Activated T-cell treated with anti-CD3 and anti-CD28 coated beads, Interleukin-2, amount 50 U/mL, for 1 hour (primary cell): Measurements from ENCODE around the gene COL8A1.
"Not testable (repeated sequence)": the region's sequence is repeated elsewhere in the genome, so short reads cannot be mapped to it uniquely, and the experiment has no call there.

Source experiments
- DNase-seq: peaks from one replicate; pipeline ENCODE4 v3.0.0-alpha.2; 2020

The COL8A1 gene

DNA sequence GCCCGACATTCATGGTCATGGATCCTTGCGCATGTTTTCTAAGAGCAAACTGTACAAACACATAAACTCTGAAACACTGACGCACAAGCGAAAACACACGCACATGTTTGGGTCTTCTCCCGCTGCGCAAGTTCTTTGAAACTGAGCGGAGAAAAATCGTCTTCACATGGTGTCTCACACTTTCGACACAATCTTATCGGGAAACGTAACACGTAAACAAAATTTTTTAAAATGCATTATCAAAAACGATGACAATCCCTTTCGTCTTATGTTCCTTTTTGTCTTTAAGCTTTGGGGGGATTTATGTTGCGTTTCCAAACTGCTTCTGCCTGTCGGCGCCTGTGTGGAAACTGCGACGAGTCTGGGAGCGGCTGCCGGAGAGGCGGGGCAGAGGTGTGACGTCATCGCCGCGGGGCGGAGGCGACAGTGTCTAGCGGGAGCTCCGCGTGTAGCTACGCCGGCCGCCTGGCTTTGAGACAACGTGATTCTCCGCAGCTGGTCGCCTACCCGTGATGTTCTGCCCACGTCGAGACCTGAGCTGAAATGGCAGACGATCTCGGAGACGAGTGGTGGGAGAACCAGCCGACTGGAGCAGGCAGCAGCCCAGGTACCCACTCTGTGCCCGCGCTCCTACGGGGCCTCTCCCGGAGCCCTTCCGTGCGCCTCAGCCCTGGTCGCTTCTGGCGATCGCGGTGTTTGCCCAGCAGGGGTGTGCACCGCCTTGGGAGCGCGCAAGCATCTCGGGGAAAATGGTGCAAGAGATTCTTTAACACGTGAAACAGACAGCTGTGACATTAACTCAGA is 179.2 kb downstream of the COL8A1 start, which contains the start of gene CMSS1:
CMSS1 (plus strand) TSS at position 426 of the 804 bp plus-strand sequence.
- DNase-seq, result peak; percentile 98

DNA sequence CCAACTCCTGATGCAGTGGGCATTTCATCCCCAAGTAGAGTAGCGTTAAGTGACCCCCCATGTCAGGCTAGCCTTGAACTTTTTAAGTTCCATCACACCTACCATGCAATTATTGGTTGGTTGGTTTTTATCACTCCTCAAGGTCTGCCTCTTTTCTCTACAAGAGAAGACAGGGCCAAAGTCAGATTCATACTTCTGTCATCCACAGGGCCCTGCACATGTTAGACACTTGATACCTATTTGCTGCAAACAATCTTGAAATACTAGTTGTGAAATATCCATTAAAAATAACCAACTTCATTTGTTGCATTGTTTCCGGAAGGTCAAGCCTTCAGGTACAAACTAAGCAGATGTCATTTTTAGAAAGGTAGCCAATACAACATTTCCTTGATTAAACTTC is 180.4 kb downstream of the COL8A1 start:
- DNase-seq, result no peak

DNA sequence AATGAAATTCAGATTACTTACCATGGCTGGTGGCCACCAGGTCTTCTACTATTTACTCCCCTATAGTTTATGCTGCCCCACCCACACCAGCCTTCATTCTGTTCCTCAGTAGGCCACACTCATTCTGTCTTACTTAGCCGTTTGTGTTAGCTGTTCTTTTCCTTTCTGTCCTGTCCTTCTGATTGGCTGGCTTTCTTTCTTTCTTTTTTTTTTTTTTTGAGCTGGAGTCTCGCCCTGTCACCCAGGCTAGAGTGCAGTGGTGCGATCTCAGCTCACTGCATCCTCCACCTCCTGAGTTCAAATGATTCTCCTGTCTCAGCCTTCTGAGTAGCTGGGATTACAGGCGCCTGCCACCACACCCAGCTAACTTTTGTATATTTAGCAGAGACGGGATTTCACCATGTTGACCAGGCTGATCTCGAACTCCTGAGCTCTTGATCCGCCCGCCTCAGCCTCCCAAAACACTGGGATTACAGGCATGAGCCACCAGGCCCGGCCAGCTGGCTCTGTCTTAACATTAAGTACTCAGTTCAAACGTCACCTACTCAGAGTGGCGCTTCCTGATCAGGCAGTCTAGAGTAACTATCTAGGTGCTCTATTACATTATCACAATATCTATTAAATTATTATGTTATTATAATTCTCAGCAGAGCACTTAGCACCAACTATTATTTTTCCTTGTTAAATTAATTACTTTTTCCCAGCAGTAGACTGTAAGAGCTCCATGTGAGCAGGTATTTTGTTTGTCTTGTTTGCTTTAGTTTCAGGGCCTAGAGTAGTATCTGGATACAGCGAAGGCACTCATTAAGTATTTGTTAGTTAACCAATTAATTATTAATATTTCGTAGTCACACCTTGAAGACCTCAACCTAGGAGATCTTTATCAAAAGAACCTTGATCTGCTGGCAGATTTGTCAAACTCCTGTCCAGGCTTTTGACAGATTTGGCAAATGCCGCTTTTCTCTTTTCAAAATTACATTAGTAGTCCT is 185.6 kb downstream of the COL8A1 start:
- no peak for DNase-seq

DNA sequence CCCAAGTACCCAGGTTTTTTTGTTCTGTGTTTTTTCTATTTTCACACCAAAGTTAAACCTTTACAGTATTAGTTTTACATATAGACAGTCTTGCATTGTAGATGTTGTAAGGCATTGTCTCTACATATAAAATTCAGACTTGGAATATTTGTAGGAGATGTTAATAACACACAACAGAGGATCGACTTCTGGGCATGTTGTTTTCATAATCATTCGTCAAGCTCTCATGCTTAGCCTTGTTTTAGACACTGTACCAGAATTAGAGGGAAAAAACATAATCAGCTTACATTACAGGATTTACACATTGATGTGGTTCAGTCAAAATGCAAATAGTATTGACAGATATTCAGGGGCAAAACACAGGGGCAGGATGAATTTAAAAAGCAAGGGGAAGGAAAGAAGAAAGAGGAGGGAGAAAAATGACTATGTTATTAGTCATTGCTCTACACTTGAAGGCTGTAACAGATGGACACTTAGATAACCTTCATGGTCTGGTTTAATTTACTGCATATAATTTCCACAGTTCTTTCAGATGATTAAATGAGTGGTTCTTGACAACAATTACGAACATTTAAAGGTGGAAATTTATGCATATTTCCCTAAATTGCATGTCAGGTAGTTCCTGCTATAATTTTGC is 186.7 kb downstream of the COL8A1 start:
- DNase-seq, result no peak

DNA sequence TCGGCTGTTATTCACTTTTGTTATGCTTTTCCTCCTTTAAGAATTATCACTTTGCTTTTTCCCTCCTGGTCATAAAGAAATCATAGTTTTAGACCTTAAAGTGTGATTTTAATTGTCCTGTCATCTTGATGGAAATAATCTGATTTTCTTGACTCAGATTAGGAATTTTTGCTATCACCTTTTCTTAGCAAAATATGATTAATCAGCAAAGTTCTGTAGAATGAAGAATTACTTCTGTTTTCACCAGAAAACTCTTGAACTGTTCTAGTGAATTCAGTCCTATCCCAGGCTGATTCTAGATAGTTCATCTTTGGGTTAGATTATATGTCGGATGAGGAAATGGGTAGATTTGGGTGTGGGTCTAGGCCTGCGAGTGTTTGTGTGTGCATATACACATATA is 191.4 kb downstream of the COL8A1 start:
- no peak for DNase-seq

DNA sequence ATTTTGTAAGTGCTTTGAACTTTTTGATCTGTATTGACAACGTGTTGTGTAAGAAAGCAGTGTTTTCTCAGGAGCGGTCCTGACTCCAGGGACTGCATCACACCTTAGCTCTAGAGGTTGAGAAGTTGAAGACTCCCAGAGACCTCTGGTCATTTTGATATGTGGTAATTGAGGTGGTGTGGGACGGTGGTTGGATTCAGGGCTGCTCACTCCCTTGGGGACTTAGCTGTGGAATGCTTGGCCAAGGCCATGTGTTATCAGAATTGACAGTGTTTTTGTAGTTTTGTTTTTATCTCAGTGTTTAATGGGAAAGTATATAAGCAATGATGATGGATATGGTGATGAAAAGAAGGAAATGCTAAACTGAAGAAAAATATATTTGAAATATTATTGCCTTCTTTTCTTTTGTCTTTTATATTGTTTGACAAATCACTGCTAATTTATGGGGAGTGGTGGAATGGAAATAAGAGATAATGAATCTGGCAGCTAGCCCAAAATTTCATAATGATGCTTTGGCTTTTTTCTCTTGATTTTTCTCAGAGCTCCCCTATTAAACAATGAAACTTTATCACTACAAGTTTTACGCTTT is 195.3 kb downstream of the COL8A1 start:
- DNase-seq, result no peak

DNA sequence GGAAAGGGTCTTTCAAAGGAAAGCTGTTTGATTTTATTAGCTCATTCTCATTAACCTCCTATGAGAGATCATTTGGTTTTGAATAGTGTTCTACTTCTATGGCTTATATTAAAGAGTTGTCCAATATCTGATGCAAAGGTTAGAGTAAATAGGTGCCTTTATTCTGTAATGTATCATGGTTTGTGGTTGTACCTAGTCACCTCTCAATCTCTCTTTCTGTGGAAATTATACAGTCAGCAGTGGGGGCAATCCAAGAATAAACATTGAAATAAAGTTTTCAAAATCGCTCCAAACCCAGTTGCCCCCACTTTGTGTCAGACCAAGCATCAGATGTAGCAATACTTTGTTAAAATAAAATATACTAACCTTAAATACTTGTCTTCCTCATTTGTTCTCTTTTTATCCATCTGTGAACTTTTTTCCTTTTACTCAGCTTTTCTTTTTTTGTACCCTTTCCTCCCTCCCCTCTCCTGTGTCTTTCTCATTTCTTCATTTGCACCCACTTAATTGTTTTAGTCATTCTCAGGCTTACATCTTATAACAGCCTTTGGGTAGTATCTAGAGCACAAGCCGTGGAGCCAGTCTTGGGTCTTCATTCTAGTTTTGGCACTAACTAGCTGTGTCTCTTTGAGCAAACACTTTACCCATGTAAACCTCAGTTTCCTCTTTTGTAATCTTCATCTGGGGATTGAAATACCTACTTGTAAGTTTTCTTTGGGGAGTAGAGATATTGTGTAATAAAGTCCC is 196.0 kb downstream of the COL8A1 start:
- DNase-seq, result no peak

DNA sequence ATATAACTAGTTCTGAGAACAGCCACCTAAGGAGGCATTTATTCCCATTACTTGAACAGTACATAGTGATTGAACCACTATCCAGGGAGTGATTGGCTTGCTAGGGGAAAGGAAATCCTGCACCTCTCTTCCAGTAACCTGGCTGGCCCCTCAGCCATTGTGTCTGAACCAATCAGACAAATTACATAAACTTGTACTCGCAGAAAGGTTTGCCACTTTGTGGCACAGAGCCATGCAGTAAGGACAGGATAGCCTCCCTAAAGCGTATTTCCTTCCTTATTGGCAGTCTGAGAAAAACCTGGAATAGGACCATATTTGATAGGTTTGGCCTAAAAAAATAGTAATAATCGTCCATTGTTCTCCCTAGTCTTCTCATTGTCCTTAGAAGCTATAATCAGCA is 198.3 kb downstream of the COL8A1 start:
- no peak for DNase-seq

DNA sequence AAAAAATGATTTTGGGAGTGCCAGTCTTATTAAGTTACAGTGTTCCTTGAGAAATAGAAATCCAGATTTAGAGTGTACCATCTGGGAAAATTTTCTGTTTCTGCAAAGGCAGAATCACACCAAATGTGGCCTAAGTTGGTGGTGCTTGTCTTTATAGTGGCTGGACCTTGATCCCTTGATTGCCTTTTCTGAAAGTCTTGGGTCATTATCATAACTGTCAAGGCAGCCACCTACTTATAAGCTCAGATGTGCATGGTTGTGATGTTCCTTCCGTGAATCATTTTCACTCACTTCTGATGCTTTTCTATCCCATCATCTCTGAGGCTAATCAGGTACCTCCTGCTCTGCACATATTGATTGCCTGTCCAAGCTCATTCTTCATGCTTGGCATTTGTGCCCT is 199.3 kb downstream of the COL8A1 start:
- DNase-seq, result no peak

DNA sequence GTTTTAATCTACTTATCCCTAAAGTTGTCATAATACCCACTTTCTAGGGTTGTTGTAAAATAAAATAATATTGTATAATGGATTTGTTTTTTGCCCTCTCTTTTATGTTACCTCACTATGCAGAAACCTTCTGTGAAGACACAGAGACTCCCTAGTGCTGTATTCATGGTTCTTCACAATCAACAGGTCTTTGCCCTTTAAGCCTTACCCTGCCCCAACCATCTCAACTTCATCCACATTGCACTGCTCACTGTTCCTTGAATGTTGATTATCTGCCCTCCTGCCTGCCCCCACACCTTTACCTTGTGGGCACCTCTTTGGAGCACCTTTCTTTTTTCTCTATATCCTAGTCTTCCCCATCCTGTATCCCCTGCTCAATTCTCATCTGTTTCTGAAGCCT is 200.4 kb downstream of the COL8A1 start:
- no peak for DNase-seq

DNA sequence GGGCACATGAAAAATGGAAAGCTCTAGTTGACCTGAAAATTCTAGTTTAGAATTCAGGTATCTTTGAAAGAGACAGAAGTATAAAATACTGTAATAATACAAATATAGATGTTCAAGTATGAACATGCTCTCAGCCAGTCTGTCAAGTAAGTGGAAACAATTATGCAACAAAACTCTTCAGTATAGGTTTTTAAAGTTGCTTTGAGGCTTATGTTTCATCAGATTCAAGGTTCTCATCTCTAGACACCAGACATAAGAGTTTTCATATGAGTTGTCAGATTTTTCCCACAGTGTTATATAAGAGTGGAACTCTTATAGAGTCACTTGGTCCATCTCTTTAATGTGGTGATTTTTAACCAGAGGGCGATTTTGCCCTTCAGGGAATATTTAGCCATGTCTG is 201.2 kb downstream of the COL8A1 start:
- no peak for DNase-seq

DNA sequence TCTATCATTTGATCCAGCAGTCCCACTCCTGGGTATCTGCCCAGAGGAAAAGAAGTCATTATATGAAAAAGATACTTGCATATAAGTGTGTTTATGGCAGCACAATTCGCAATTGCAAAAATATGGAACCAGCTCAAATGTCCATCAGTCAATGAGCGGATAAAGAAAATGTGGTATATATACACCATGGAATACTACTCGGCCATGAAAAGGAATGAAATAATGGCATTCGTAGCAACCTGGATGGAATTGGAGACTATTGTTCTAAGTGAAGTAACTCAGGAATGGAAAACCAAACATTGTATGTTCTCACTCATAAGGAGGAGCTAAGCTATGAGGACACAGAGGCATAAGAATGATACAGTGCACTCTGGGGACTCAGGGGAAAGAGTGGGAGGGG is 203.6 kb downstream of the COL8A1 start:
- DNase-seq, result not testable (repeated sequence)

DNA sequence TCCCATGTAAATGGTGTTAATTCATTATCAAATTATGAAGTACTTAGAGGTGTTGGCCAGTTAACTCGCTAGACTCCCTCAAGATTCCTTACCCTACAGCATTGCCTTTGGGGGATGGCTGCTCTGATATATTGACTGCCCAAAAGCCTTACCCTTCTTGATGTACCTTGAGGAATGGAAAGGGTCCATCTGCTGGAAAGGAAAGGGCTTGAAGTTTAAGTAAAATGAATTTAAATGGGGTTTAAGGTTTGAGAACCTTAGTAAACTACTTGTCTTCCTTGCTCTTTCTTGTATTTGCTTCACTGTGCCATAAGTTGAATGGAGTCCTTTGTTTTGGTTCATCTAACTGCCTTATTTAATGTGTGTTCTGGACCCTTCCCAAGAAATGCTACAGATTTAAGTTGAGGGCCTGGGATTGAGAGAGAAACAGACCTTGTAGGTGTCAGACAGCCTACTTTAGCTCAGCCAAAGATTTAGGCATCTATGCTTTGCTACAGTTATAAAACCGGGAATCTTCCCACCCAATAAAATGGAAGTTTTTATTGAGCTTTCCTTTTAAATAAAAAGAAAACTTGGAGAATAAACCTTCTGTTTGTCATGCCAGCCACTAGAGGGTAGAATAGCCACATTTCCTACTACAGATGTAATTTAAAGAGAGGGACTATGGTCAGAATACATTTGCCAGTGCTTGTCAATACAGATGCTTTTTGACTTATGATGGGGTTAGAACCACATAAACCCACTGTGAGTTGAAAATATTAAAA is 204.6 kb downstream of the COL8A1 start:
- no peak for DNase-seq

DNA sequence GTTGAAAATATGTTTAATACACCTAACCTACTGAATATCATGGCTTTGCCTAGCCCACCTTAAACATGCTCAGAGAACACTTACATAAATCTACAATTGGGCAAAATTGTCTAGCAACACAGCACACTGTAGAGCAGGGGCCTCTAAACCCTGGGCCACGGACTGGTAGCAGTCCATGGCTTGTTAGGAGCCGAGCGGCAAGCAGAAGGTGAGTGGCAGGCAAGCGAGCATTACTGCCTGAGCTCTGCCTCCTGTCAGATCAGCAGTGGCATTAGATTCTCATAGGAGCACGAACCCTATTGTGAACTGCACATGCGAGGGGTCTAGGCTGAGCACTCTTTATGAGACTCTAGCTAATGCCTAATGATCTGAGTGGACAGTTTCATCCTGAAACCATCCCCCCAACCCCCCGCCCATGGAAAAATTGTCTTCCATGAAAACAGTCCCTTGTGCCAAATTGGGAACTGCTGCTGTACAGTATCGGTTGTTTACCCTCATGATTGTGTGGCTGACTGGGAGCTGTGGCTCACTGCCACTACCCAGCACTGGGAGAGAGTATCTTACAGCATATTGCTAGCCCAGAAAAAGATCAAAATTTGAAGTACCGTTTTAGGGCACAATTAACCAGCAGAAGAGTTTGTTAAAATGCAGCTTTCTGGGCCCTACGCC is 205.3 kb downstream of the COL8A1 start:
- no peak for DNase-seq

DNA sequence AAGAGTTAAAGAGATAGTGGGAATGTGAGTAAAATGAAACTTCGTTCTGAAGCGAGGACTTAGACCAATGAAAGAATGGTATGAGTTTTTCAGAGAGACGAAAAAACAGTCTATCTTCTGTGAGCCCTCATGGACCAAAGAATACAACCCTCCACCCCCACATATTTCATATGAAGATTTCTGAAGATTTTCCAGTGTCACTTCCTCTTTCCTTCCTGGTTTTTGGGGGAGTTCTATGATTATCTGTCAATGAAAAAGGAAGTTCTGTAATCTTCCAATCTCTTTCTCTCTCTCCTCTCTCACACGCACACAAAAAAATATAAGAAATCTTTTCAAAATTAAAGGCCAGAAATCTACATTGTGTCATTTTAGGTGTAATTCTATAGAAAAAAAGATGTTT is 206.9 kb downstream of the COL8A1 start:
- no peak for DNase-seq

DNA sequence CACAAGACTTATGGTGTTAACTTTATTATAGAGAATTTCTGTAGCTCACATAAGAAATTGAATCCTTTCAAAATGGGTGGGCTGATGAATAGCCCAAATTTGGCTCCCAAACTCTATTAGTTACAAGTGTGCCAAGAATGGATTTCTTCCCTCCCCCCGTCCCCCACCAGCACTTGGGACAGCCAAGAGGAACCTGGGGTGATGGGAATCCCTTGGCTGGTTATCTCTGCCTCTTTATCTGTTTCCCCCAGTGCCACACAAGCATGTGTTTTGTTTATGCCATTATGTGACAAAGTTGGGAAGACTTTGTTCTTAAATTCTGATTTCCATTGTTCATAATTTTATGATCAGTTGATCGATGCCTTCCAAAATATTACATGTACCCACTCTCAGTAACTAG is 207.6 kb downstream of the COL8A1 start:
- no peak for DNase-seq

DNA sequence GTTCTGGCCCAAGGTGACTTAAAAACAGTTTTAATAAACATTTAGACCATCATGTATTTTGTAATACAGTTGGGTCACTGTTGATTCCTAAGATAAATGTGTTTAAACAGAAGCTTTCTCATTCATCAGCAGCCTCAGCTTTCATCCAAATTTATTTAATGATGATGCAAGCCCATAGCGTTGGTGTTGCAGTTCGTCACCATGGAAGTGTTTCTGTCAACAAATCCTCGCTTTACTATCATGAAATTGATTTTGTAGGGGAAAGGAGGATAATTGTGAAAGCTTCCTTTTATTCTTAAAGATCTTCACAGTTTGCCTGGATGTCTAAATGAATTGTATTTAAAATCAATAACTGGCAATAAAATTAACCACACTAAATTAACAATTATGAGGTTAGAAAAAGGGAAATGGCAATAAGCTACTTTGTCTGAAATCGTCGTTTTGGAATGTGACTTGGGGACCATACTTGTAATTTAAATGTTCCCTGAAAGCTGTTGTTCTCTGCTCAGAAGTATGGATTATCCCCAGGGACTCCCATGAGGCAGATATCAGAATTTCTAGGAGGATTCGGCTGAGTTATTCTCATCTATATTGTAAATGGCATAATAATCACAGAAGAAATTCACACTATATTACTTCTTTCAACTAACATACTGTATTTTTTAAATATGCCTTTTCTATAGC is 208.2 kb downstream of the COL8A1 start:
- no peak for DNase-seq

DNA sequence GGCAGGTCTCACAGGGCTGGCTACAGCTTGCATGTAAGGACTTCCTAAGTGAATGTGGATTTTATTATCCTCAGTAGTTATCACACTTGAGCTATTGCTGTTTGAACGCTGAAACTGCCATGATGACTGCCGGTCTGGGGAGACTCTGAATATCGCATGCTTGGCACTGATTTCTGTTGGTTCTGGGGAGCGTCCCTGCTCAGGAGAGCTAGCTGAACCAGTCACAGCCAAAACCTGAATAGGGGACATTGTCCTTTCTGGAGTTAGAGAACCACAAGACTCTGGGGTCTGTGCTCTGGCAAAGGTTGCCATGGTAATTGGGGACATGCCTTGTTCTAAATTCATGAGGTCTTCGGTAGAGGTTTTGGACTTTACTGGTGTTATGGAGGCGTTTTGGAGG is 210.0 kb downstream of the COL8A1 start:
- no peak for DNase-seq
